ENCODE results near the gene ACAA1. TPM values are rescaled to one million over a fixed set of nuclear protein-coding genes. Genes with fewer than 3 reads are reported as not detected.

ACAA1 gene
- total RNA-seq, 1 donor from 2014 or later: 135 TPM

- DNase-seq (ENCODE audit: low spot score): no peak
Observed at GRCh38 chr3:38119821-38120692, 16.9 kb downstream of the ACAA1 start.

GRCh38 chr3:38119248-38119544 lies 17.7 kb downstream of the ACAA1 start:
- no peak for DNase-seq (ENCODE audit: low spot score)

DNA sequence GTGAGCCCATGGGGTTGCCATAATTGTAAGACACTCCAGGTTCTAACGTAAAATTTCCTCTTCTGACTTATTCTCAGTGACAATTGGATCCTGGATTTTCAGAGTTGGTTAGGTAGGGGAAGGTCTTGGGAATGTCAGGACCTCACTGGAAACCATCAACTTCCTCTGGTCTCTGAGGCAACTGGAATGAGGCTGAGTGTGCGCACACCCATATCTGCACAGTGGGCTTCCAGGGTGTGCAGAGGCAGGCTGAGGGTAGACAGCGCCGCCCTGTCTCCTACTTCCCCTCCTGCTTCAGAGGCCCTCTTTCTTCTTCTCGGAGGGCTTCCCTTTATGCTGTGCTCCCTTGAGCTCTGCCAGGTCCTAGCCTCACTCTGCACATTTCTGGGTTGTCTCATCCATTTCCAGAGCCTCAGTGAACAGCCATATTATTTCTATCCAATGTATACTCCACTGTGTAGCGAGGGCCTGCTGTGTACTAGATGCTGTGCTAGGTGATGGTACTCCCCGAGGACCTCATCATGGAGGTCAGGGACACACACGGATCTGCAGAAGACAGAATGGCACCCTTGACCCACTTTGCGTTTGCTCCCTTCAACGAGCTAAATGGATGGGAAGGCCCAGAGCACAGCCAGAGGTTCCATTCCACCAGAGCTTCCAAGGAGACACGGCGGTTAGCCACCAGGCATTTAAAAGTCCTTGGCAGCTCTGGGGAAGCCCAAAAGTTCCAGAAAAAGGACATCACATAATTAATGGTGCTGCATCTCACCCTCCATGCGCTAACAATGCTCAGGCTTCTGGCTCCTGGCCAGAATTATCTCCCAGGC lies 18.3 kb downstream of the ACAA1 start:
- no peak for DNase-seq (ENCODE audit: low spot score)

- DNase-seq (ENCODE audit: low spot score): peak; percentile 74
Observed at GRCh38 chr3:38117748-38118420, 19.0 kb downstream of the ACAA1 start.

DNA sequence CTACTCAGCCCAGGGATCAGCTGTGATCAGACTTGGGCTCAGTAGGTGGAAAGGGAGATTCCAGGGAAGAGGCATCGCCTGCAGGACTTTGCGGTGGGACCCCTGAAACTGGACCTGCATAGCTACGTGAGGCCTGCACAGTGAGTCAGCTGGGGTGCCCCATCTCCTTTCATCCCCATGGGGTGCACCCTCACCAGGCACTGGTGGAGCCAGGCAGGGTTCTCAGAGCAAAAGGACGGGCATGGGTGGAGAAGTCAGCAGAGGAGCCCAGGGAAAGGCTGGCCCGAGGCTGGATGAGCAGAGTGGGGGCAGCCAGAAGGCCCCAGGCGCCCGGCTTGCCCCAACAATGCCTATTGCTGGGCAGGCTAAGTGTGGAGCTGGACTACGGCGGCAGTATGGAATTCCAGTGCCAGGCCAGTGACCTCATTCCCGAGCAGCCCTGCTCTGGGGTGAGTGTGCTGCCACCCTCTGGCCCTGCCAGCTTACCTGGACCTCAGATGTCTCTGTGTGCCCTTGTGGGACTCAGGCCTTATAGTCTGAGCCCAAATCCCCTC lies 19.7 kb downstream of the ACAA1 start:
- no peak for DNase-seq (ENCODE audit: low spot score)

GRCh38 chr3:38116471-38117162 lies 20.3 kb downstream of the ACAA1 start:
- DNase-seq (ENCODE audit: low spot score): no peak

DNA sequence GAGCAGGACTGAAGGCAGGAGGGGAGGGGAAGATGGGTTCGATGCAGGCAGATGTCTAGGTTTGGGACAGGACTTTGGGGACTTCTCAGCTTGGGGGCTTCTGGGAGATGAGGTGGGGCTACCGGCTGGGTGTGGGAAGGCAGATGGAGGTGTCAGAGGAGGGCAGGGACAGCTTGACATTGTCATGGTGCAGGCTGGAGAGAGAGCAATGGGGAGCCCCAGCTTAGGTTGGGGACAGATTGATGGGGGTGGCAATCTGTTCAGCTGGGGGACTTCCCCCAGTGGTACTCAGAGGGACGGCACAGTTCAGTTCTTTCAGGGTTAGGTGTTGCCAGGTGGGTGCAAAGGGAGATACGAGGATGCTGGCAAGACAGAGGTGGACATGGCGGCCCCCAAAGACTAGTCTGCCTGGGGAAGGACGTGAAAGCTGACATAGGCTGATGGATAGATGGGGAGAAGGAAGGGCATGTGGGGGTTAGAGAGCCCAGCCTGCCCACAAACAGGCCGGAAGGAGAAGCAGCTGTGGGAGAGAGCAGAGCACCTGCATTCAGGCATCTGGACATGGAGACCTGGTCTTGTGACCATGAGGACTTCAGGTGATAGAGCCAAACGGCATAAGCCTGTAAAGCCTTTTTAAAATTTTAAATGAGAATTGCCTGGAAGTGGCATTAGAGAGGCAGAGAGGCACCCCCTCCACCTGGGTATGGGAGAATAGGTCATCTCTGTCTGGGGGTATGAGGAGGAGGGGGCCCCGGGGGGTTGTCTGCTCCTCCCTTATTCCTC lies 21.1 kb downstream of the ACAA1 start:
- no peak for DNase-seq (ENCODE audit: low spot score)

GRCh38 chr3:38114875-38115644 lies 21.9 kb downstream of the ACAA1 start:
- DNase-seq (ENCODE audit: low spot score): no peak

- DNase-seq (ENCODE audit: low spot score): no peak
Observed at GRCh38 chr3:38114052-38114874, 22.7 kb downstream of the ACAA1 start.

- no peak for DNase-seq (ENCODE audit: low spot score)
Observed at GRCh38 chr3:38112378-38112761, 24.6 kb downstream of the ACAA1 start.

DNA sequence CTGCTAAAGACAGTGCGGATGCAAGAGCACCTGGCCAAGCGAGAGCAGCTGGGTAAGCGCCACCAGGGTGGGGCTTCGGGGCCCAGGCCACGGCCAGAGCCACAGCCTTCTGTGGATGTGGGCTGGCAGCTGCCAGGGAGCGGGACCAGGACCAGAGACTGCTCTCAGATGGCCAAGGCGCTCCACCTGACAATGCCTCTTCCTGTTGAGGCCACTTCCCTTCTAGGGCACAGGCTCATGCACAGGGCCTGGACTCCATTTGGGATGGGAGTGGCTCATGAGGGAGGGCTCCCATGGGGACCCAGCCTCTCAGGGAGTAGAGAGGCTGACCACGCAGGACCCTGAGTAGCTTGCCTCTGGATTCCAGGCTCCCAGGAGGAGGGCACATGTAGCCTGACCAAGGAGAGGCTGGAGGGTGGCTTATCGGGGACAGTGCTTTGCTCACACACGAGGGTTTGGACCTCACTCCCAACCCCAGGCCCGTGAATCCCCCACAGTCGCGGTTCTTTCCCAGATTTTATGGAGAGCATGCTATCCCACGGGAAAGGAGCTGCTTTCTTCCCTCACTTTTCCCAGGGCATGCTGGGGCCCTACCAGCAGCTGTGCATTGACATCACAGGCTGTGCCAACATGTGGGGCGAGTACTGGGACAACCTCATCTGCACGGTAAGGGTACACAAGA lies 25.1 kb downstream of the ACAA1 start:
- DNase-seq (ENCODE audit: low spot score): no peak

DNA sequence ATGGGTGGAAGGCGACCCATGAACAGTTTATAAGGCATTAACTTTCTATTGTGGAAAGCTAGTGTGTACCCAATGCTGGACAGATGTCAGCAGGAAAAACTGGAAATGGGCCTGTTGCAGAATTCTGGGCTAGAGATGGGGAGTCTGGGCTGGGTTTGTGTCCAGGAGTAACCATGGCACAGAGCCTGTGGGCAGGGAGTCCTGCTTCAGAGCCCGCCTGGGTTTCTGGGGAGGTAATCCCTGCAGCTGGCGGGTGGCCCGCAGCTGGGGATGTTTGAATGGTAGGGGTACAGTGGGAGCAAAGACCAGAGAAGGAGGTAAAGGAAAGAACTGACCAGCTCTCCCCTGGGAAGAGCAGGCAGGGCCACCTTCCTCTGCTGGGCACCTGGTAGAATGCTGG lies 25.7 kb downstream of the ACAA1 start:
- DNase-seq (ENCODE audit: low spot score): no peak

GRCh38 chr3:38110314-38111050 lies 26.4 kb downstream of the ACAA1 start:
- DNase-seq (ENCODE audit: low spot score): no peak

DNA sequence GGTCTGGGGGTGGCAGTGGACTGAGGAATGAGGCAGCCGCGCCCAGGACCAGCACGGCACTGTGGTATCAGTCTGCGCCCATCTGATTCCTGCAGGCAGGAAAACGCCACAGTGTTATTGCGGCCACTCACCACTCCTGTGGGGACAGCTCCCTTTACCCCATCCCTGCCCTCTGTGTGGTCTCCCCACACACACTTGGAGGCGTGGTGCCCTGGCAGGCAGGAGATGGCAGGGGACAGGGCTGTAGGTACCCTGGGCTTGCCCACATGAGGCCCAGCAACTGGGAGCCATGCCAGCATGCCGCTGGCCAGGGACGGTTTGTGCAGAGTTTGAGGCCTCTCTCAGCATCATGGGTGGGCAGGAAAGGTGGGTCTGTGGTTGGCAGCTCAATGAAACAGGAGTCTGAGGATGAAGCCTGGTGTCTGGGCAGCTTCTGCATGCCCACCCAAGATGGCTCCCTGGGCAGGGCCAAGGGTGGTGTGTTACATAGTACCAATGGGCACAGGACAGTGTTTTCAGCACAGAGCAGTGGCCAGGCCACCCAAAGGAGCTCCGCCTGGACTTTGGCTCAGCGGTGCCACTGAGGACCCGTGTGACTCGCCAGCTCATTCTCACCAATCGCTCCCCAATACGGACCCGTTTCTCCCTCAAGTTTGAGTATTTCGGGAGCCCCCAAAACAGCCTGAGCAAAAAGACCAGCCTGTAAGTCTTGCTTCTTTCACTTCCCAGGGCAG lies 27.2 kb downstream of the ACAA1 start:
- DNase-seq (ENCODE audit: low spot score): no peak

DNA sequence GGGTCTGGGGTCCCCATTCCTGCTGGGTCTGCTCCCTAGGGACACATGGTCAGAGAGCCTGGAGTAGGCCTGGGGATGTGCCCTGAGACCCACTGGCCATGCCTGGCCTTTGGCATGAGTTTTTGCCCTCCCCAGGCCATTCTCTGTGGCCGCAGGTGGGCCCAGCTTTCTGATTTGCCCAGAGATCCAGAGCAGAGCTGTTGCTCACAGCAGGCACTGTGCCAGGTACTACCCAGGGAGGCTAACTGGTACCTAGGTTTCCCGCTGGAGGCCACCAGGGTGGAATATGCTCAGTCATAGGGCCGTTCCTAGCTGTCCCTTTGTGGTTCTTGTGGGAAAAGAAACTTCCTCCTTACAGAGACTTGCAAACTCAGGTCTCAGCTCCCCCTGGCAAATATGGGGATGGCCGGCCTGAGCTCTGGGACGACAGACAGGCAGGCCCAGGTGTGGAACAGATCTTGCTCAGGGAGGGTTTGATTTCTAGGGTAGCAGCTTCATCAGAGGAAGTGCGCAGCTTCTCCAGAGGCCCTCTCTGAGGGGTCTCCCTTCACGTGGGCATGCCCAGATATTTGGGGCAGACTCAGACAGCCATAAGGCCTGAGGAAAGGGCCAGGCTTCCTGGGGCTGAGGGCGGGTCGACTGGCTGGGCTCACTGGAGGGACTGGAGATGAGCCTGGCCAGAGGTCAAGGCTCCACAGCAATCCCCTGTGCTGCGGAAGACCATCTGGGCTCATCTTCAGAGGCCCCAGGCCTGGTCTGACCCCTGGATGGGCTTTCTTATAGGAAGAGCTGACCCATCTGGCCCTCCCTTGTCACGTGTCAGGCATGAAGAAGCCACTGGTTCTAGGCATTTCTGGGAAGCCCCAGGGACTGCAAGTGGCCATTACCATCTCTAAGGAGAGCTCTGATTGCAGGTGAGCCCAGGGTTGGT lies 28.0 kb downstream of the ACAA1 start:
- DNase-seq (ENCODE audit: low spot score): no peak

All from ureter (tissue), 1 donor.